Gastrocnemius medialis (tissue), 4 donors: ENCODE measurements around the gene CDH23.

Experiments
- POLR2A ChIP-seq, 2 donors: fragments of 450-650 bp; IDR thresholded peaks; one replicate each; pipeline ENCODE4 v1.6.1; 2017; ENCODE audit warnings: antibody characterized with exemption in 2 of 2, mild to moderate bottlenecking in 2 of 2, moderate library complexity in 2 of 2
- TF ChIP-seq, protein P1 (sequence below), 5 experiments: fragments of 450-650 bp in 3 of 5; fragments of 200-600 bp in 2 of 5; sonication (generic) in 2 of 5; IDR thresholded peaks in 4 of 5; conservative IDR thresholded peaks in 1 of 5; 1 replicate in 4 of 5; 2 replicates in 1 of 5; pipeline ENCODE4 v1.5.1; 2016 to 2019; ENCODE audit warnings: antibody characterized with exemption in 5 of 5, mild to moderate bottlenecking in 3 of 5, moderate library complexity in 3 of 5

DNA sequence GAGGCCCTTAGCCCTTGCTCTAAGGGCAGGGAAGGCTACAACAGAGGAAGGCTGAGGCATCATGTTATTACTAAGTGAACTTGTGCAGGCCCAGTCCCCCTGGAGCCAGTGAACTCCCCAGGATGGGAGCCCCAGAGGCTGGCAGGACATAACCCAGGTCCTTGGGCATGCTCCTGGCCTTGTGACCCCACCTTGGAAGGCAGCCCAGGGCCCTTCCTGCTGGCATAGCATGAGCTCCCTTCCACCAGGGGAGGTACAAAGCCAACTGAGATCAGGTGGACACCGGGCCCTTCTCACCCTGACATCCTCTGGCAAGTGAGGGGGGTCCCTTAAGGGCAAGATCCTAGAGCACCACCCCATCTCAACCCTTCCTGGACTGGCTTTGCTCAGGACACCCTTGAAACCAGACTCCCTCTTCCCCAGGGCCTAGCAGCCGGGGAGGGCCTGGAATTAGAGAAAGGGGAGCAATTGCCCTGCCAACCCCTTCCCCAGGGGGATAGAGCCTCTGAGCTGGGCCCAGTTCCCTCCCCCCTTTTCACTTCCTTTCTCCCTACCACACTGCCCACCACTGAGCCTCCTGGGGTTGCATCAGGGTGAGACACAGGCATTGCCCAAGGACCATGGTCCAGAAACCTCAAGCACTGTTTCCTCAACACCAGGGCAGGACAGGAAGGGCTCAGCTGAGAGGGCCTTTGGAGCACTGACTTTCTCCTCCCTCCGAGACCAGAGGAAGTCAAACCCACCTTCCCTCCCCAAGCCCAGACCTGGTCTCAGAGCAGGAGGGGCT lies 378.4 kb downstream of the CDH23 start:
- TF ChIP-seq, protein P1, sequence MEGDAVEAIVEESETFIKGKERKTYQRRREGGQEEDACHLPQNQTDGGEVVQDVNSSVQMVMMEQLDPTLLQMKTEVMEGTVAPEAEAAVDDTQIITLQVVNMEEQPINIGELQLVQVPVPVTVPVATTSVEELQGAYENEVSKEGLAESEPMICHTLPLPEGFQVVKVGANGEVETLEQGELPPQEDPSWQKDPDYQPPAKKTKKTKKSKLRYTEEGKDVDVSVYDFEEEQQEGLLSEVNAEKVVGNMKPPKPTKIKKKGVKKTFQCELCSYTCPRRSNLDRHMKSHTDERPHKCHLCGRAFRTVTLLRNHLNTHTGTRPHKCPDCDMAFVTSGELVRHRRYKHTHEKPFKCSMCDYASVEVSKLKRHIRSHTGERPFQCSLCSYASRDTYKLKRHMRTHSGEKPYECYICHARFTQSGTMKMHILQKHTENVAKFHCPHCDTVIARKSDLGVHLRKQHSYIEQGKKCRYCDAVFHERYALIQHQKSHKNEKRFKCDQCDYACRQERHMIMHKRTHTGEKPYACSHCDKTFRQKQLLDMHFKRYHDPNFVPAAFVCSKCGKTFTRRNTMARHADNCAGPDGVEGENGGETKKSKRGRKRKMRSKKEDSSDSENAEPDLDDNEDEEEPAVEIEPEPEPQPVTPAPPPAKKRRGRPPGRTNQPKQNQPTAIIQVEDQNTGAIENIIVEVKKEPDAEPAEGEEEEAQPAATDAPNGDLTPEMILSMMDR (IDR thresholded peaks at IDR 0.05 in 4 of 5, conservative IDR thresholded peaks at IDR 0.05 in 1 of 5) = no peak
- no peak for TF ChIP-seq POLR2A (IDR thresholded peaks at IDR 0.05)
